HG03442 (cell line): ENCODE data around the gene RPP25L.

ENCODE experiments used
- ATAC-seq: cut with Tn5 transposase; IDR thresholded peaks from one replicate; pipeline ENCODE4 v1.9.1; 2021; ENCODE audit warnings: mild to moderate bottlenecking, moderate library complexity; ENCODE audit not compliant: unreplicated experiment

RPP25L gene

GRCh38 chr9:34588671-34589635 lies 22.9 kb downstream of the RPP25L start:
- no peak for ATAC-seq

DNA sequence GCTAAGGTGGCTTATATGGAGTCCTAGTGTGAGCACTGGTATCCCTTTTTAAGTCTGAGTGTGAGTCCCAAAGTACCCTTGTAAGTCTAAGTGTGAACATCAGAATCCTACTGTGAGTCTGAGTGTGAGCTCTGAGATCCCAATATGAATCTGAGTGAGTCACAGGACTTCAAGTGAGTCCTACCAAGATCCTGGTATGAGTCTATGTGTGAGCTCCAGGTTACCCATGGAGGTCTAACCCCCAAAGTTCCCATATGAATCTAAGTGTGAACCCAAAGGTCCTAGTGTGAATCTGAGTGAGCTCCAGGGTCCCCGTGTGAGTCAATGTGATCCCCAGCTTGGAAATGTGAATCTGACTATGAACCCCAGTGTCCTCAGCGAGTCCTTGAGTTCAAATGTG lies 24.6 kb downstream of the RPP25L start:
- no peak for ATAC-seq

GRCh38 chr9:34585946-34586669 lies 25.8 kb downstream of the RPP25L start:
- no peak for ATAC-seq

GRCh38 chr9:34584970-34585369 lies 26.9 kb downstream of the RPP25L start:
- ATAC-seq, result no peak

- ATAC-seq, result no peak
Observed at GRCh38 chr9:34582787-34583186, 29.1 kb downstream of the RPP25L start.

DNA sequence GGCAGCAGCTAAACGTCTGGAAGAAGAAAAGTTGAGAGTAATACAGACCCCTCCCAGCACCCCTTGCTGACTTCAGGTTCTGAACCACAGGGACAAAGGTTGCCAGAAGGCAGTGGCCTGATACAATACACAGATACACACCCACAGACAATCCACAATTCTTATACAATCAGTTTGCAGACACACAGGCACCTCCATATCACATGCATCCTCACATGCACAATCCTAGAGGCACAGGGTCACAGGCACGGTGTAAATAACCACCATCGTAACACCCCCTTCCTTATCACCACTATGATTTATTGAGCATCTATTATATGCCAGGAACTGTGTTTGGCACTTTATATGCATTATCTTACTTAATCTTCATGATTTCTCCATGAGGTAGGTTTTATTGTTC lies 30.6 kb downstream of the RPP25L start:
- ATAC-seq, result no peak

DNA sequence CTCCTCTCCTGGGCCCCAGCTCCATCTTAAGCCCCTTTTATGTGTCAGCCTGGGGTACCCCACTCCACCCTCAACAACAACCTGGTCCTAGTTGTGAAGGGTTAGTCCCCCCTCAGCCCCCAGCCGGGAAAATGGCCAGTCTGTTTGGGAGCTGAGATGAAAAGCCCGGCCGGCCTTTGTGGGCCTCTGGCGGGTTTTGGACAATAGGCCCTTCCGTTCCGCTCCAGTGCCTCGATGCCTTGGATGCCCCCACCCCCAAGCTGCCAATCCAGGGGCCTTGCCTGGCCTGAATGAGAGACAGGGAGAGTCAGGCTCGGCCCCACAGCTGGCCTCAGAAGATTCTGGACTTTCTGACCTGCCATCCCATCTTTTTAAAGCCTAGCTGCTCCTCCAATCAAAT lies 31.5 kb downstream of the RPP25L start:
- no peak for ATAC-seq

DNA sequence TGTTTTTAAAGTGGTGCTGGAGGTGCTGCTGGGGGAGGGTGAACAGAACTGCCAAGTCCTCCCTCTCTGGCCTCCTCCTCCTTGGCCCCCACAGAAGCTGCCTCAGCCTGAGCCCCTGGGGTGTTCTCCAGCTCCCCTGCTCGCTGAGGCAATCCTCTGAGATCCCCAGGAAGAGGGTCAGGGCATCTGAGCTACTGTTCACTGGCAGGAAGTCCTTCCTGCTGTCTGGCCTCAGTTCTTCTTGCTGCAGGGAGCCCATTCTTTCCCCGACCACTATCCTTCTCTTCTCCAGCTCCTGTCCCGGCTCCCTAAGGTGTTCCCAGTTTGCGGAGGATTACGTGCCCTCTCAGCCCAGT lies 32.1 kb downstream of the RPP25L start:
- no peak for ATAC-seq

DNA sequence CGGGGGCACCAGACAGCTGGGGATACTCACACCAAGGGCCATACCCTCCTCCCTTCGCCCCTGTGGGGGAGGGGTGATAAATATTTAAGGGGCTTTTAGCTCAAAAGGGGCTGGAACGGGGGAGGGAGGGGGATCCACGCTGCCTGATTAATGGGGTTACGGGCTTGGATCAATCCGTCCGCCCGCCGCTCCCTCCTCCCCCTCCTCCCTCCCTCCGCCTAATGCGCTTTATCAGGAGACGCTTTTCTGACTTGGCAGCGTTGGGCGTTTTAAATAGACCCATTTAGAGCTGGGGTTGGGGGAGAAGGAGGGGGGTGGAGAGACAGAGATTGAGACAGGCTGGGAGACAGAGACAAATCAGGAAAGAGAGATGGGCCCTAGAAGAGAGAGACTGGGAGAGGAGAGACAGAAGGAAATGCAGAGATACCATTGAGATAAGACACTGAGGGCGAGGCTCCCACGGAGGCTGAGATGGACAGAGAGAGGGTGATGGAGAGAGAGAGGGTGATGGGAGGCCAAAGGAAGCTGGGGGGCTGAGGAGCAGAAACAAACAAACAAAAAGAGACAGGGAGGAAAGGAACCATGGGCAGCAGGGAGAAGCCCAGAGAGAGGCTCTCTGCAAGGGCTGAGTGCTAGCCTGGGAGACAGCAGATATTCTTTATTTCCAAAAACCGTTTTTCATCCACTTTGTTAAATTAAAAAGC lies 32.6 kb downstream of the RPP25L start:
- no peak for ATAC-seq

DNA sequence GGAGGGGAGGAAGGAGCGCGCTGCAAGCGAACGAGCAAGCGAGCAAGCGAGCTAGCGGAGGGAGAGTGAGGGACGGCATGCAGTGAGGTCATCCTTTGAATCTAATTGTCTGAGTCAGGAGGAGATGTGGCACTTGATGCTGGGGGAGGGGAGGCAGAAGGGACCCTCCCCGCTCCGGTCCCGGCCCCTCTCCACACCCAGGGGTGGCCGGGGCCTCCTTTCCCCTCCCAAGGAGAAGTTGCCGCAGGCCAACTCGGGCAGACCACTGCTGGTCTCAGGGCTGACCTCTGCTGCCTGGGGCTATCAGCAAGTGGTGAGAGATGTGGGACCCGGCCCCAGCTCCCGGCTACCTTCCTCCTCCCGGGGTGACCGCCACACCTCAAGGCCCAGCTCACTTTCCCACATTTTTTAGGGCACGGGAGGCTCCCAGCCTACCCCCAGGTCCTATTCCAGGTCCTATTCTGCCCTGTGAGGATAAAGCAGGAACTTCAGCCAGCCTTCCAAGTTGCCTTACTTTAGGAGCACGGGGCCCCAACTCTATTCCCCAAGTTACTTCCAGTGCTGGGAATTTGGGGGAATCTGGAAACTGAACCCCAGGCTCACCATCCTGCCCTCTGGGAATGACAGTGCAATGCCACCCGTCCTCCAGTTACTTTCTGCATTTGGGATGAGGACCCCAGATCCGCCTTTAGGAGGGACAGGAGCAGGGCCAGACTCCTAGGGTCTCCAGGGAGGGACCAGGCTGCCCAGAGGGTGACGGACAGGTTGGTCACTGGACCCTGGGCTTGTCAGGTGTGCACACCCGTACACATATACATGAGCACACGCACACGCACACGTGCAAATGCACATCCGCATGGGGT lies 33.4 kb downstream of the RPP25L start:
- ATAC-seq, result no peak

DNA sequence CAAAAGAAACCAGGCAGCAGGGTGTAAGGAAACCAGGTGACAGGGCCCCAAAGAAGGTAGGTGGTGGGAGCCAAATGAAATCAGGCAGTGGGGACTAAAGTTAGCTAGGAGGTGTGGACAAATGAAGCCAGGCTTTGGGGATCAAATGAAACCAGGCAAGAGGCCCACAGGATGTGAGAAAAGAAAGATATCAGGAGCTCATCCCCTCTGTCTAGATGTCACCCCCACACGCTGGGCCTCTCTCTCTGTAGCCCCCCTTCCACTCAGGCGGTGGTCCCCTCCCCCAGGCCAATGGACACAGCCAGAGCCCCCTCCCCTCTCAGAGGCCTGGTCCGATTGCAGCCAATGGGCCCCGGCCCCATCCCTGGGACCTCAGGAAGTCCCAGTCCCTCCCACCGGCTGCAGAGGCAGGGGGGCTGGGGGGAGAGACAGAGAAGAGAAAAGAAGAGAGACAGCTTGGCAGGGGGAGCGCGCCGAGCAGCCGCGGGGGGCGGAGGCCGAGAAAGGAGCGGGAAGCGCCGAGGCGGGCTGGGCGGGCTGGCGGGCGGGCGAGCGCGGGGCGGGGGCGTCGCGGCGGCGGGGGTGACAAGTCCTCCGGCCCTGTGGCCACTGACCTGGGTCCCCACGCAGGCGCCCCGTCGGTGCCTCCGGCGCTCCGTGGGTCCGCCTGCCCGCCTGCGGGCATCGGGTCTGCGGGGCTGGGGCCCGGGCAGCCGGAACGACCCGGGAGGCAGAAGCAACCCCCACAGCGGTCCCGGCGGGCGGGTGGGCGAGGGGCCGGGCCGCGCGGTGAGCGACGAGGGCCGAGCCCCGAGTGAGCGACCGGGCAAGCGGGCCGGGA lies 34.3 kb downstream of the RPP25L start:
- no peak for ATAC-seq

DNA sequence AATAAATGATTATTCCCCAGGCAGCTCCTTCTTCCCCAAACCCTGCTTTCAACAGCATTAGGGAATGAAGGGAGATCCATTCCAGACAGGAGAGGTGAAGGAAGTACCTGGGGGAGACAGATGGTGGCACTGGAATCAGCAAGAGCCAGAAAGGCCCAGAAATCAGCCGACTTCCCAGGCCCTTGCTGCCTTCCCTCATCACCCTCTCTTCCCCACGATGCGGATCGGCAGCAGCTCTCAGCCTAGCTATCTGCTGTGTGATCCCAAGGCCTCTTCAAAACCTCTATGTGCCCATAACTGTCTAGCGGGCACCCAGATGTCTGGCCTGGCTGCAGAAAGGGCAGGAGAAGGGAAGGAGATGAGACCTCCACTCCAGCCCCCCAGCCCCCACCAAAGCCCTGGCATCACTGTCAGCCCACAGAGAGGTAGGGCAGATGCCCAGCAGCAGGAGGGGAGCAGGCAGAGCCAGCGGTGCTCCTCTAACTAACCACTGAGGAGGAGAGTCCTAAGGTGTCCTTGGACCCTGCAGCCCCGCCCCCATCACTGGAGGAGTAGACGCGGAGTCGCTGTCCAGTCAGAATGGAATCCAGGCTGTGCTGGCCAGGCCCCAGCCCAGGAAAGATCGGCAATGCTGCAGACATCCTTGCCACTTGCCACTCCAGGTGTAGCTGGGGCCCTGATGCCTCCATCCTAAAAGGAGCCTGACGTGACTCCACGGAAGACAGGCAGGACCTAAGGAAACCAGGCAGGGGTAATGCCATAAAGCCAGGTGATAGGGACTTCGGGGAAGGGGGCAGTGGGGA lies 35.1 kb downstream of the RPP25L start:
- ATAC-seq, result no peak

GRCh38 chr9:34575862-34576596 lies 35.9 kb downstream of the RPP25L start:
- no peak for ATAC-seq

- no peak for ATAC-seq
Observed at GRCh38 chr9:34575241-34575640, 36.7 kb downstream of the RPP25L start.

DNA sequence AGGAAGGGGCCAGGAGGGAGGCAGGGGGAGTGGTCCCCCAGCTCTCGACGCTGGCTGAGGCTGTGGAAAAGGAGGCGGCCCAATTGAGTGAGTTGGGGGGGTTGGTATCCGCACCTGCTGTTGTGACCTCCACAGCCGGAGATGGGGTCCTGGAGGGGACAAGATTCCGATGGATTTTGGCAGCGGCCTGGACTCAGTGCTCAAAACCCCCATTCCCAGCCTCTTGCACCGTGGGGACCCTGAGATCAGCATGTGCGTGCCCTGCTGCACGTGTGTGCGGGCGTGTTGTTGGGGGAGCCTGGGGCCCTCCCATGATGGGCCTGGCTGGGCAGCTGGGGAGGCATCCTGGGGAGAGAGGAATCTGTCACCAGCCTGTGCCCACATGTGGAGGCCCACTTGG lies 37.3 kb downstream of the RPP25L start:
- no peak for ATAC-seq

DNA sequence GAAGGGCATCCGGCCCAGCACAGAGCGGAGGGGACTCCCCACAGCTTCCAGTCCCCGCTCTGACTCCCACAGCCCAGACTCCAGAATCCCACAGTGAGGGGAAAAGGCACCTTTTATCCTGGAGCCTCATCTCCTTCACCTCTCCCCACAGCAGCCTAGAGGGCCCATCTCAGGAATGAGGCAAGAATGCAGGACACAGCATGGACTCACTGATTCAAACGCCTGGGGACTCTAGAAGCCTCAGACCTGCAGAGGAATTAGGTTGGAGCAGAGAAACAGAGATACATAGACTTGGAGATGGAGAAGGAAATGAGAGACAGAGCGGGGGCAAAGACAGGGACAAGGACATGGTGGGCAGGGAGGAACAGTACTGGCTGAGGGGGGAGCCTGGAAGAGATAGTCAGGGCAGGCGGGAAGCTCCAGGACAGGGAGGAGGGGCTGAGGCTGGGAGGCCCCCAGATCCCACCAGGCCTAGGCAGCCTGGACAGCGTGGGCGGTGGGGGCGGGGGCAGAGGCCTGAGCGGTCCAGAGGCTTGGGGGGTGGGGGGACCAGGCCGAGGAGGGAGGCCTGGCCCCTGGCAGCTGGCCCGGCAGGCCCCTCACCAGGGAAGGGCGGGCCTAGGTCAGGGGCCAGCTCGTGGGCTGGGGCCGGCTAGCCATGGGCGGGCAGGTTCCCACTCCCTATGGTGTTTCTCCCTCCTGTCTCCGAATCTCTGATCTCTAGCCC lies 38.1 kb downstream of the RPP25L start:
- no peak for ATAC-seq

GRCh38 chr9:34572628-34573027 lies 39.3 kb downstream of the RPP25L start:
- ATAC-seq, result no peak

DNA sequence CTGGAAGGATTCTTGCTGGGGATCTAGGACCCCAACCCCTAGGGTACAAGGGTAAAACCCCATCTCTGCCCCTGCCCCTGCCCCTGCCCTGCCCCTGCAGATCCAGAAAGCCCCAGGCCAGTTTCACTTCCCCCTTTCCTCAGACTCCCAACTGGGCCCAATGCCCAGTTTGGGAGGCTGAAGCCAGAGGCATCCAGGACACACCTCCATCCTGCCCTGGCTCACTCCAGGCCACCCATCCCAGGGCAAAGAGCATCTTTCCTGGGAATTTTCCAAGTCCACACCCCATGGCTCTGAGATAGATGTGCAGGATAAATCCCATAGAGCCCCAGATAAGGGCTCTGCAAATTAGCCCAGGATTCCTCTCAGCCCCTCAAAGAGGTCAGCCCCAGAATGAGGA lies 39.8 kb downstream of the RPP25L start:
- ATAC-seq, result no peak
